ENCODE measurements around the gene ACTR2.

GRCh38 chr2:65264821-65265670 lies 37.4 kb downstream of the ACTR2 start:
- TF ChIP-seq, protein P1, sequence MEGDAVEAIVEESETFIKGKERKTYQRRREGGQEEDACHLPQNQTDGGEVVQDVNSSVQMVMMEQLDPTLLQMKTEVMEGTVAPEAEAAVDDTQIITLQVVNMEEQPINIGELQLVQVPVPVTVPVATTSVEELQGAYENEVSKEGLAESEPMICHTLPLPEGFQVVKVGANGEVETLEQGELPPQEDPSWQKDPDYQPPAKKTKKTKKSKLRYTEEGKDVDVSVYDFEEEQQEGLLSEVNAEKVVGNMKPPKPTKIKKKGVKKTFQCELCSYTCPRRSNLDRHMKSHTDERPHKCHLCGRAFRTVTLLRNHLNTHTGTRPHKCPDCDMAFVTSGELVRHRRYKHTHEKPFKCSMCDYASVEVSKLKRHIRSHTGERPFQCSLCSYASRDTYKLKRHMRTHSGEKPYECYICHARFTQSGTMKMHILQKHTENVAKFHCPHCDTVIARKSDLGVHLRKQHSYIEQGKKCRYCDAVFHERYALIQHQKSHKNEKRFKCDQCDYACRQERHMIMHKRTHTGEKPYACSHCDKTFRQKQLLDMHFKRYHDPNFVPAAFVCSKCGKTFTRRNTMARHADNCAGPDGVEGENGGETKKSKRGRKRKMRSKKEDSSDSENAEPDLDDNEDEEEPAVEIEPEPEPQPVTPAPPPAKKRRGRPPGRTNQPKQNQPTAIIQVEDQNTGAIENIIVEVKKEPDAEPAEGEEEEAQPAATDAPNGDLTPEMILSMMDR (IDR thresholded peaks at IDR 0.05): peak; percentile 51 to 85 (median 64)
- no peak for TF ChIP-seq POLR2A (IDR thresholded peaks at IDR 0.05)

All from tibial nerve (tissue), 3 donors.